Vagina (tissue), 2 donors: ENCODE data around the gene POLR2B.

Experiments used
- POLR2A ChIP-seq, 2 donors: fragments of 450-650 bp; IDR thresholded peaks; one replicate each; pipeline ENCODE4 v1.6.1; 2017; ENCODE audit warnings: antibody characterized with exemption in 2 of 2, mild to moderate bottlenecking in 2 of 2, moderate library complexity in 2 of 2
- POLR2AphosphoS5 ChIP-seq, 2 donors: sonication (generic); formaldehyde crosslinking; IDR thresholded peaks; one replicate each; pipeline ENCODE4 v1.9.0; 2017; ENCODE audit warnings: antibody characterized with exemption in 2 of 2, mild to moderate bottlenecking in 2 of 2, low read depth in 1 of 2; ENCODE audit not compliant: insufficient read depth in 1 of 2
- TF ChIP-seq, protein P1 (sequence below), 3 experiments: fragments of 450-650 bp in 2 of 3; fragments of 200-600 bp in 1 of 3; sonication (generic) in 1 of 3; IDR thresholded peaks; one replicate each; pipeline ENCODE4 v1.5.1; 2017 to 2019; ENCODE audit warnings: antibody characterized with exemption in 3 of 3, mild to moderate bottlenecking in 2 of 3, moderate library complexity in 2 of 3

DNA sequence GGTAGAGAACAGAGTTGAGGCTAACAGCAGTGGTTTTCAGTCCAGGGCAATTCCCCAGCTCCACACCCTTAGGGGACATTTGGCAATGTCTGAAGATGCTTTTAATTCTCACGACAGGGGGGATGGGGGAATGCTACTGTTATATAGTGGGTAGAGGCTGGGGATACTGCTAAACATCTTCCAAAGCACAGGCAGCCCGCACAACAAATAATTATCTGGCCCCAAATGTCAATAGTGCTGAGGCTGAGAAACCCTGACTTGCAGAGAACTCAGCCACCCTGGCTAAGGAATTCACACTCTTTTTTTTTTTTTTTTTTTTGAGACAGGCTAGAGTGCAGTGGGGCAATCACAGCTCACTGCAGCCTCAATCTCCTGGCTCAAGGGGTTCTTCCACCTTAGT lies 60.6 kb downstream of the POLR2B start:
- TF ChIP-seq, protein P1, sequence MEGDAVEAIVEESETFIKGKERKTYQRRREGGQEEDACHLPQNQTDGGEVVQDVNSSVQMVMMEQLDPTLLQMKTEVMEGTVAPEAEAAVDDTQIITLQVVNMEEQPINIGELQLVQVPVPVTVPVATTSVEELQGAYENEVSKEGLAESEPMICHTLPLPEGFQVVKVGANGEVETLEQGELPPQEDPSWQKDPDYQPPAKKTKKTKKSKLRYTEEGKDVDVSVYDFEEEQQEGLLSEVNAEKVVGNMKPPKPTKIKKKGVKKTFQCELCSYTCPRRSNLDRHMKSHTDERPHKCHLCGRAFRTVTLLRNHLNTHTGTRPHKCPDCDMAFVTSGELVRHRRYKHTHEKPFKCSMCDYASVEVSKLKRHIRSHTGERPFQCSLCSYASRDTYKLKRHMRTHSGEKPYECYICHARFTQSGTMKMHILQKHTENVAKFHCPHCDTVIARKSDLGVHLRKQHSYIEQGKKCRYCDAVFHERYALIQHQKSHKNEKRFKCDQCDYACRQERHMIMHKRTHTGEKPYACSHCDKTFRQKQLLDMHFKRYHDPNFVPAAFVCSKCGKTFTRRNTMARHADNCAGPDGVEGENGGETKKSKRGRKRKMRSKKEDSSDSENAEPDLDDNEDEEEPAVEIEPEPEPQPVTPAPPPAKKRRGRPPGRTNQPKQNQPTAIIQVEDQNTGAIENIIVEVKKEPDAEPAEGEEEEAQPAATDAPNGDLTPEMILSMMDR (IDR thresholded peaks at IDR 0.05) = no peak
- TF ChIP-seq POLR2A (IDR thresholded peaks at IDR 0.05) (no peak), POLR2AphosphoS5 (IDR thresholded peaks at IDR 0.05; ENCODE audit: insufficient read depth in 1 of 2, low read depth in 1 of 2) (no peak)
